NT2/D1 (cell line): ENCODE results near the gene MAST4.

ENCODE experiments used
- YY1 ChIP-seq: IDR thresholded peaks from 2 replicates; pipeline ENCODE4 v1.6.1; 2011; ENCODE audit not compliant: insufficient read length, insufficient read depth
- ZNF274 ChIP-seq: IDR thresholded peaks from 2 replicates; pipeline ENCODE4 v1.6.1; 2011; ENCODE audit warnings: mild to moderate bottlenecking, low read depth, low read length

DNA sequence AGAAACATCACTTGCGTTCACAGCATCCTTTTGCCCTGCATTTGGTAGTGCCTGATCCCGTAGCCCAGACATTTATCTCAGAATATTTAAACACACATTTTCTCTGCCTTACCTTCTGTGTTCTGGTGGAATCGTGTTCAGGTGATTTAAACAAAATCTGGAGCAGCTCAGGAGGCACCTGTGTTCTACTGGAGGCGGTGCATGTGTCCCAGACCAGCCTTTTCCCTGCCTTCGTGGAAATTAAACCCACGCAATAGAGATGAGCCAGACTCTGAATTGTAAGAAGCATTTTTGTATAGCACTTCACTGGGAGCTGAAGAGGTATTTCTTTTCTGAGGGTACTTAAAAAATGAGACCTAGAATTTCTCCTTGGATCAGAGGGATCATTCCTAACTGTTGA lies 212.5 kb downstream of the MAST4 start:
- TF ChIP-seq YY1 = no peak
- TF ChIP-seq ZNF274 = no peak
